Uterus (tissue), 2 donors: Measurements from ENCODE around the gene KLF16.

Experiments used
- POLR2A ChIP-seq, 2 donors: fragments of 450-650 bp; IDR thresholded peaks; one replicate each; pipeline ENCODE4 v1.6.1; 2016; ENCODE audit warnings: antibody characterized with exemption in 2 of 2, mild to moderate bottlenecking in 1 of 2, moderate library complexity in 1 of 2
- TF ChIP-seq, protein P1 (sequence below), 4 experiments: fragments of 200-600 bp in 2 of 4; fragments of 450-650 bp in 2 of 4; sonication (generic) in 2 of 4; IDR thresholded peaks; one replicate each; pipeline ENCODE4 v1.5.1; 2016 to 2019; ENCODE audit warnings: antibody characterized with exemption in 4 of 4, mild to moderate bottlenecking in 2 of 4, moderate library complexity in 1 of 4

DNA sequence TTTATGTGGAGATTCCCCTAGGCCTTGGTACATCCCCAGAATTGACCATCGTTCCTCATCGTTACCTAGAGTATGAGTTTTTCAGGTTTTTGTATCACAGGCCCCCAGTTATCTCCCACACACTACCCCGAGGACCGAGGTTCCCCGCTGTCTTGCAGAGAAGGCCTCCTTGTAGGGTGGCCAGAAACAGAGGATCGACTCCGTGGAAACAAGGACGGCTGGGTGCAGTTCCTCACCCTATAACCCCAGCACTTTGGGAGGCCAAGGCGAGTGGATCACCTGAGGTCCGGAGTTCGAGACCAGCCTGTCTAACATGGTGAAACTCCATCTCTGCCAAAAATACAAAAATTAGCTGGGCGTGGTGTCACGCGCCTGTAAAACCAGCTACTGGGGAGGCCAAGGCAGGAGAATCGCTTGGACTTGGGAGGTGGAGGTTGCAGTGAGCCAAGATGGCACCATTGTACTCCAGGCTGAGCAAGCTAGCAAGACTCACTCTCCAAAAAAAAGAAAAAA is 42.5 kb upstream of the KLF16 start:
- TF ChIP-seq, protein P1, sequence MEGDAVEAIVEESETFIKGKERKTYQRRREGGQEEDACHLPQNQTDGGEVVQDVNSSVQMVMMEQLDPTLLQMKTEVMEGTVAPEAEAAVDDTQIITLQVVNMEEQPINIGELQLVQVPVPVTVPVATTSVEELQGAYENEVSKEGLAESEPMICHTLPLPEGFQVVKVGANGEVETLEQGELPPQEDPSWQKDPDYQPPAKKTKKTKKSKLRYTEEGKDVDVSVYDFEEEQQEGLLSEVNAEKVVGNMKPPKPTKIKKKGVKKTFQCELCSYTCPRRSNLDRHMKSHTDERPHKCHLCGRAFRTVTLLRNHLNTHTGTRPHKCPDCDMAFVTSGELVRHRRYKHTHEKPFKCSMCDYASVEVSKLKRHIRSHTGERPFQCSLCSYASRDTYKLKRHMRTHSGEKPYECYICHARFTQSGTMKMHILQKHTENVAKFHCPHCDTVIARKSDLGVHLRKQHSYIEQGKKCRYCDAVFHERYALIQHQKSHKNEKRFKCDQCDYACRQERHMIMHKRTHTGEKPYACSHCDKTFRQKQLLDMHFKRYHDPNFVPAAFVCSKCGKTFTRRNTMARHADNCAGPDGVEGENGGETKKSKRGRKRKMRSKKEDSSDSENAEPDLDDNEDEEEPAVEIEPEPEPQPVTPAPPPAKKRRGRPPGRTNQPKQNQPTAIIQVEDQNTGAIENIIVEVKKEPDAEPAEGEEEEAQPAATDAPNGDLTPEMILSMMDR (IDR thresholded peaks at IDR 0.05) = no peak
- no peak for TF ChIP-seq POLR2A (IDR thresholded peaks at IDR 0.05)
